Measurements from ENCODE around the gene TXNIP. TPM values are rescaled to one million over a fixed set of nuclear protein-coding genes. Genes with fewer than 3 reads are reported as not detected.

The TXNIP gene
- polyA plus RNA-seq, 1 of the 3 experiments (the other 2 are of a cell fraction) = 44.6 TPM

DNA sequence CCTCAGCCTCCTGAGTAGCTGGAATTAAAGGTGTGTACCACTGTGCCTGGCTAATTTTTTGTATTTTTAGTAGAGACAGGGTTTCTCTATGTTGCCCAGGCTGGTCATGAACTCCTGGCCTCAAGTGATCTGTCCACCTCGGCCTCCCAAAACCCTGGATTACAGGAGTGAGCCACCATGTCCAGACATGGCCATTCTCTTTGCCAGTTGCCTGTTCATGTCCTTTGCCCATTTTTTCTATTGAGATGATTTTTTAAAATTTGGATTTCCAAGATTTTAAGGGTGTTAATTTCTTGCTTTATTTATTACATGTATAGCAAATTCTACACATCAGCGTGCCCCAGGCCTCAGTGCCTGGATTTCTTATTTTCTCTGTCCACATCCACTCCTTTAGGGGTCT lies 29.1 kb downstream of the TXNIP start:
- Histone ChIP-seq H3K4me2 (no peak overlapping the region), H3K27ac (ENCODE audit: low read depth in 2 of 2, low read length in 1 of 2) (no peak overlapping the region), H3K9me3 (no peaks in the 10 kb centered on the region), H4K20me1 (ENCODE audit: insufficient read depth) (no peaks in the 10 kb centered on the region), H3K9me2 (no peaks in the 10 kb centered on the region), H2AFZ (ENCODE audit: low read depth) (no peak overlapping the region), H3K27me3 (ENCODE audit: insufficient read depth) (no peaks in the 10 kb centered on the region), H3K36me3 (replicated peaks in 1 of 2; ENCODE audit: control insufficient read depth in 1 of 2, insufficient read depth in 2 of 2, low read length in 1 of 2) (peaks cover 0 to 7% of the 10 kb centered on the region in 2 experiments), H3K4me1 (ENCODE audit: control insufficient read depth in 1 of 2, insufficient read depth in 2 of 2, low read depth in 1 of 2, low read length in 1 of 2) (peaks cover 15 to 18% of the 10 kb centered on the region in 2 experiments), H3K9ac (no peak overlapping the region), H3K4me3 (ENCODE audit: low read depth in 2 of 2, low read length in 1 of 2) (no peak overlapping the region), H3F3A (replicated peaks; ENCODE audit: insufficient read depth) (peaks cover 24% of the 10 kb centered on the region), H3K79me2 (ENCODE audit: insufficient read depth) (0 out of 2 replicates have a peak, but pooled peaks cover 4% of the 10 kb centered on the region)
- DNase-seq = no peak
- TF ChIP-seq ELF1 (IDR thresholded peaks at IDR 0.05) (no peak), FOXM1 (IDR thresholded peaks at IDR 0.05; ENCODE audit: low read depth) (no peak), FOXJ3 (CRISPR knock-in tag; IDR thresholded peaks at IDR 0.05) (no peak), RAD21 (IDR thresholded peaks at IDR 0.05; ENCODE audit: low read length) (no peak), SMC3 (IDR thresholded peaks at IDR 0.05; ENCODE audit: low read depth, low read length) (no peak), TCF12 (IDR thresholded peaks at IDR 0.05) (no peak), TAF1 (IDR thresholded peaks at IDR 0.05; ENCODE audit: borderline replicate concordance, low read depth, low read length) (no peak)
- TF ChIP-seq, protein P1, sequence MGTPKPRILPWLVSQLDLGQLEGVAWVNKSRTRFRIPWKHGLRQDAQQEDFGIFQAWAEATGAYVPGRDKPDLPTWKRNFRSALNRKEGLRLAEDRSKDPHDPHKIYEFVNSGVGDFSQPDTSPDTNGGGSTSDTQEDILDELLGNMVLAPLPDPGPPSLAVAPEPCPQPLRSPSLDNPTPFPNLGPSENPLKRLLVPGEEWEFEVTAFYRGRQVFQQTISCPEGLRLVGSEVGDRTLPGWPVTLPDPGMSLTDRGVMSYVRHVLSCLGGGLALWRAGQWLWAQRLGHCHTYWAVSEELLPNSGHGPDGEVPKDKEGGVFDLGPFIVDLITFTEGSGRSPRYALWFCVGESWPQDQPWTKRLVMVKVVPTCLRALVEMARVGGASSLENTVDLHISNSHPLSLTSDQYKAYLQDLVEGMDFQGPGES (IDR thresholded peaks at IDR 0.05; ENCODE audit: low read depth, low read length) = no peak
- TF ChIP-seq, protein P2, sequence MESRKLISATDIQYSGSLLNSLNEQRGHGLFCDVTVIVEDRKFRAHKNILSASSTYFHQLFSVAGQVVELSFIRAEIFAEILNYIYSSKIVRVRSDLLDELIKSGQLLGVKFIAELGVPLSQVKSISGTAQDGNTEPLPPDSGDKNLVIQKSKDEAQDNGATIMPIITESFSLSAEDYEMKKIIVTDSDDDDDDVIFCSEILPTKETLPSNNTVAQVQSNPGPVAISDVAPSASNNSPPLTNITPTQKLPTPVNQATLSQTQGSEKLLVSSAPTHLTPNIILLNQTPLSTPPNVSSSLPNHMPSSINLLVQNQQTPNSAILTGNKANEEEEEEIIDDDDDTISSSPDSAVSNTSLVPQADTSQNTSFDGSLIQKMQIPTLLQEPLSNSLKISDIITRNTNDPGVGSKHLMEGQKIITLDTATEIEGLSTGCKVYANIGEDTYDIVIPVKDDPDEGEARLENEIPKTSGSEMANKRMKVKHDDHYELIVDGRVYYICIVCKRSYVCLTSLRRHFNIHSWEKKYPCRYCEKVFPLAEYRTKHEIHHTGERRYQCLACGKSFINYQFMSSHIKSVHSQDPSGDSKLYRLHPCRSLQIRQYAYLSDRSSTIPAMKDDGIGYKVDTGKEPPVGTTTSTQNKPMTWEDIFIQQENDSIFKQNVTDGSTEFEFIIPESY (IDR thresholded peaks at IDR 0.05; ENCODE audit: borderline replicate concordance, low read depth) = no peak
- TF ChIP-seq, protein P3, sequence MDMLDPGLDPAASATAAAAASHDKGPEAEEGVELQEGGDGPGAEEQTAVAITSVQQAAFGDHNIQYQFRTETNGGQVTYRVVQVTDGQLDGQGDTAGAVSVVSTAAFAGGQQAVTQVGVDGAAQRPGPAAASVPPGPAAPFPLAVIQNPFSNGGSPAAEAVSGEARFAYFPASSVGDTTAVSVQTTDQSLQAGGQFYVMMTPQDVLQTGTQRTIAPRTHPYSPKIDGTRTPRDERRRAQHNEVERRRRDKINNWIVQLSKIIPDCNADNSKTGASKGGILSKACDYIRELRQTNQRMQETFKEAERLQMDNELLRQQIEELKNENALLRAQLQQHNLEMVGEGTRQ (IDR thresholded peaks at IDR 0.05; ENCODE audit: borderline replicate concordance, low read depth, low read length) = no peak
- TF ChIP-seq, protein P4, sequence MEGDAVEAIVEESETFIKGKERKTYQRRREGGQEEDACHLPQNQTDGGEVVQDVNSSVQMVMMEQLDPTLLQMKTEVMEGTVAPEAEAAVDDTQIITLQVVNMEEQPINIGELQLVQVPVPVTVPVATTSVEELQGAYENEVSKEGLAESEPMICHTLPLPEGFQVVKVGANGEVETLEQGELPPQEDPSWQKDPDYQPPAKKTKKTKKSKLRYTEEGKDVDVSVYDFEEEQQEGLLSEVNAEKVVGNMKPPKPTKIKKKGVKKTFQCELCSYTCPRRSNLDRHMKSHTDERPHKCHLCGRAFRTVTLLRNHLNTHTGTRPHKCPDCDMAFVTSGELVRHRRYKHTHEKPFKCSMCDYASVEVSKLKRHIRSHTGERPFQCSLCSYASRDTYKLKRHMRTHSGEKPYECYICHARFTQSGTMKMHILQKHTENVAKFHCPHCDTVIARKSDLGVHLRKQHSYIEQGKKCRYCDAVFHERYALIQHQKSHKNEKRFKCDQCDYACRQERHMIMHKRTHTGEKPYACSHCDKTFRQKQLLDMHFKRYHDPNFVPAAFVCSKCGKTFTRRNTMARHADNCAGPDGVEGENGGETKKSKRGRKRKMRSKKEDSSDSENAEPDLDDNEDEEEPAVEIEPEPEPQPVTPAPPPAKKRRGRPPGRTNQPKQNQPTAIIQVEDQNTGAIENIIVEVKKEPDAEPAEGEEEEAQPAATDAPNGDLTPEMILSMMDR (IDR thresholded peaks at IDR 0.05) = no peak
- TF ChIP-seq, protein P5, sequence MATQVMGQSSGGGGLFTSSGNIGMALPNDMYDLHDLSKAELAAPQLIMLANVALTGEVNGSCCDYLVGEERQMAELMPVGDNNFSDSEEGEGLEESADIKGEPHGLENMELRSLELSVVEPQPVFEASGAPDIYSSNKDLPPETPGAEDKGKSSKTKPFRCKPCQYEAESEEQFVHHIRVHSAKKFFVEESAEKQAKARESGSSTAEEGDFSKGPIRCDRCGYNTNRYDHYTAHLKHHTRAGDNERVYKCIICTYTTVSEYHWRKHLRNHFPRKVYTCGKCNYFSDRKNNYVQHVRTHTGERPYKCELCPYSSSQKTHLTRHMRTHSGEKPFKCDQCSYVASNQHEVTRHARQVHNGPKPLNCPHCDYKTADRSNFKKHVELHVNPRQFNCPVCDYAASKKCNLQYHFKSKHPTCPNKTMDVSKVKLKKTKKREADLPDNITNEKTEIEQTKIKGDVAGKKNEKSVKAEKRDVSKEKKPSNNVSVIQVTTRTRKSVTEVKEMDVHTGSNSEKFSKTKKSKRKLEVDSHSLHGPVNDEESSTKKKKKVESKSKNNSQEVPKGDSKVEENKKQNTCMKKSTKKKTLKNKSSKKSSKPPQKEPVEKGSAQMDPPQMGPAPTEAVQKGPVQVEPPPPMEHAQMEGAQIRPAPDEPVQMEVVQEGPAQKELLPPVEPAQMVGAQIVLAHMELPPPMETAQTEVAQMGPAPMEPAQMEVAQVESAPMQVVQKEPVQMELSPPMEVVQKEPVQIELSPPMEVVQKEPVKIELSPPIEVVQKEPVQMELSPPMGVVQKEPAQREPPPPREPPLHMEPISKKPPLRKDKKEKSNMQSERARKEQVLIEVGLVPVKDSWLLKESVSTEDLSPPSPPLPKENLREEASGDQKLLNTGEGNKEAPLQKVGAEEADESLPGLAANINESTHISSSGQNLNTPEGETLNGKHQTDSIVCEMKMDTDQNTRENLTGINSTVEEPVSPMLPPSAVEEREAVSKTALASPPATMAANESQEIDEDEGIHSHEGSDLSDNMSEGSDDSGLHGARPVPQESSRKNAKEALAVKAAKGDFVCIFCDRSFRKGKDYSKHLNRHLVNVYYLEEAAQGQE (IDR thresholded peaks at IDR 0.05; ENCODE audit: low read depth, low read length) = no peak
- 62% methylated on average over 2 of the region's 2 CpGs for WGBS (ENCODE audit: low lambda C conversion rate)
- ChIA-PET CTCF (interaction anchor here (0.9 to 5.5 kb wide), 4 partner anchors 11 to 123 kb away, joined by 3 to 36 read pairs (median 4); no protein-coding TSS in a partner anchor), POLR2A (no interaction called here)
